Measurements from ENCODE around the gene RBM33.
A peak's percentile ranks its signal among the peaks of the same experiment; 100 is the strongest.

Gene RBM33

DNA sequence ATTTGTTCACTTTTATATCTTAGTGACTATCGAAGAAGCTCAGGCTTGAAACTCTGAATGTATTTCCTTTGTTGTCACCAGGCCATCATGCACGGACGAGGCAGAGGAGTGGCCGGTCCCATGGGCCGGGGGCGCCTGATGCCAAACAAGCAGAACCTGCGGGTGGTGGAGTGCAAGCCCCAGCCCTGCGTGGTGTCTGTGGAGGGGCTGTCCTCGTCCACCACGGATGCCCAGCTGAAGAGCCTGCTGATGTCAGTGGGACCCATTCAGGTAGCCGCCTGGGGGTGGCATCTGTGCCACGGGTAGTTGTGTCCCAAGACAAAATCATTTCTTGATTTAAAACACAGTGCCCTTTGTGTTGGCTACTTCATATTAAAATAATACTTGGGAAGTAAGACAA is 121.9 kb downstream of the RBM33 start:
- Mint-ChIP-seq H3K4me1 (peaks cover 56% of the 10 kb centered on the region), H3K9me3 (no peaks in the 10 kb centered on the region), H3K27me3 (no peaks in the 10 kb centered on the region), H3K36me3 (peaks cover 64% of the 10 kb centered on the region), H3K27ac (peak overlapping the region; percentile 45), H3K4me3 (no peak overlapping the region)
- DNase-seq: no peak
- CTCF ChIA-PET: interaction anchor here (1.1 to 9.4 kb wide), 7 partner anchors 14 to 386 kb away, joined by 3 to 201 read pairs (median 4); no protein-coding TSS in a partner anchor

DNA sequence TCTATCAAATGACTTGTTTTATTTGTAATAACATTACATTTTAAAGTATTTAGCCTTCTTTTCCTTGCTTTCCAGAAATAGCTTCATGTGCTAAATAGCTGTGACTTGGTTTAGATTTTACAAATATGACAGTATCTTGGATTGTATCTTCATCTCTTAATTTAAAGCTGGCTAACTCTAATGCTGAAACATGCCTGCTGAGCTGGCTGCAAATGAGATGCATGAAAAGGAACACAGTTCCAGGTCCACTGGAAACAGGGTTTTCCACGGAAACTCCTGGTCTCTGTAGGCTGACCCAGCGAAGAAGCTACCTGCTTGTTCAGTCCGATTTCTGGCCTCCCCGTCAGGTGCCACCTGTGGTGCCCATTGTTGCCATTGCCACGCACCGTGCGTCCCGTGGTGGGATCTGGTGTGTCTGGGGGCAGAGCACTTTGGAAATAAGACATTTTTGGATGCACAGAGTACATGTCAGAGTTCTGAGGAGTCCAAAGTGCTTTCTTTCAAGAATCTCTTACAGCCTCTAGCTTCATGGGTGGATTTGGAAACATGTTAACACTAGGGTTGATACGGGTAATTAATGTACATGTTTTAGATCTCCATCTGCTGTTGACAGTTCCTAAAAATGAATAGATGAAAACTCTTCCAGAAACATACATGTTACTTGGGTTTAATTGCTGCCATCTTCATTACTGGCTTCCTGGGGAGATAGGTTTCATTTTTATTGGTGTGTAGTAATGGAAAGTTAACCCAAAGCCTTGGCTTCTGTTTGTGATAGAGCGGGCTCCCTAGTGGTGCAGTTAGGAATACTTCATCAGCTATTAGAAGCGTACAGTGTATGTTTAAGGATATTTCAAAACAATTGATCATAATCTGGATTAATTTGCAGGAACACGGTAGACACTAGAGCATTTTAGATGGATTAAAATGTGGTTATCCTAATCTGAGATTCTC is 122.8 kb downstream of the RBM33 start:
- DNase-seq: no peak
- peaks cover 48% of the 10 kb centered on the region for H3K4me1 Mint-ChIP-seq
- H3K36me3 Mint-ChIP-seq: peaks cover 57% of the 10 kb centered on the region
- H3K27me3 Mint-ChIP-seq: no peaks in the 10 kb centered on the region
- no peak overlapping the region for H3K4me3 Mint-ChIP-seq
- no peaks in the 10 kb centered on the region for H3K9me3 Mint-ChIP-seq
- CTCF ChIA-PET: interaction anchor here (0.6 to 9.4 kb wide), 30 partner anchors 10 to 388 kb away, joined by 3 to 201 read pairs (median 3); no protein-coding TSS in a partner anchor
- peak overlapping the region; percentile 1 for H3K27ac Mint-ChIP-seq

DNA sequence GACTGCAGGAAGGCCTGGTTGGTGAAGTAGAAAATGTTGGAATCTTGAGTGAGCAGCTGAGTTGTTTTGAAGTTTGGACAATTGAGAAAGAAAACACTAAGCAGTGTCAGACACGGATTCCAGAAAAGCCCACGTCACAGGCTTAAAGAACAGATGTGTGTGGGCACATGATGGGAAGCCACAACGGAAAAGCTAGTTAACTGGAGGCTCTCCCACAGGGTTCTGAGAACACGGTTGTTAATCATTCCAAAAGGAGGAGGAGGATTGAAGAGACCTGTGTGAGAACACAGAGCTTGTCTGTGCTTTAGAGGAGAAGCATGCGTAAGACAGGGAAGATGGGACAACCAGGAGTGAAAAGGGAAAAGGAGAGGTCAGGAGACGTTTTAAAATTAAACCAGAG is 125.2 kb downstream of the RBM33 start:
- CTCF ChIA-PET: interaction anchor here (9.4 kb wide), 1 partner anchor 172 kb away, joined by 201 read pairs; no protein-coding TSS in a partner anchor

DNA sequence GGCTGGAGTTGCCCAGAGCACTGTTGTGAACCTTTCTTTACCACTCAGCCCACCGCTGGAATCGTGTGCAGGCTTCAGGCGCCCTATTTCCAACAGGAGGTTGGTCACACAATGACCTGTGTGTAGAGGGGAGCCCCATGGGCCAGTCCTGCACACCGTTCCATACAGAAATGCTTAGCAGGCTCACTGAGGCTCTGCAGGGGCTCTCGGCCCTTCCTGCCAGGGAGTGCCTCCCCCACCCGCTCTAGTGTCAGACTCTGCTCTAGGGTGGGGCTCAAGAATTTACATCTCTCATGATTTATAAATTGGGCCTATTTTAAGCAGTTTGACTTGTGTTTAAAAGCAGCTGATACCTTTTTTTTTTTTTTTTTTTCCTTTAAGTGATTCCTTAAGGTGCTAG is 125.8 kb downstream of the RBM33 start:
- H3K4me1 Mint-ChIP-seq: peaks cover 18% of the 10 kb centered on the region

More for the DNA sequence above, 125.2 kb downstream of the RBM33 start:
- Mint-ChIP-seq H3K27ac (no peak overlapping the region), H3K9me3 (no peaks in the 10 kb centered on the region), H3K27me3 (no peaks in the 10 kb centered on the region), H3K36me3 (peaks cover 55% of the 10 kb centered on the region), H3K4me3 (no peak overlapping the region), H3K4me1 (peaks cover 23% of the 10 kb centered on the region)
- no peak for DNase-seq

DNA sequence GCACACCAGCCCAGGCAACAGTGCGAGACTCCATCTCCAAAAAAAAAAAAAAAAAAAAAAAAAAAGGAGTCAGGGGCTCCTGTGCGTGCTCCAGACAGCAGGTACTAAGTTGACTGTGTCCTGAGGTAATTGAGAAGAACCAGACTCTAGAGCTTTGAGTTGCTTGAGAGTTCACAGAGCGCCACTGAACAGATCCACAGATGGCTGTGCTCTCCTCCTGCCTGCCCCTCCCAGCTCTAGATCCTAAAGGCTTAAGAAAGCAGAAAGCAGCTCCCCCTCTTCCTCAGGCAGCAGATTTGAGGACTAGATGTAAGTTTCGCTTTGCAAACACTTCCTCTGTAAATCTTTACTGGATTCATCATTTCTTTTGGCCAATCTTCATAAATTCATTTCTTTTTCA is 129.1 kb downstream of the RBM33 start:
- Mint-ChIP-seq H3K27ac (no peak overlapping the region), H3K36me3 (peaks cover 45% of the 10 kb centered on the region), H3K4me3 (no peak overlapping the region), H3K9me3 (no peaks in the 10 kb centered on the region), H3K4me1 (no peaks in the 10 kb centered on the region), H3K27me3 (no peaks in the 10 kb centered on the region)
- CTCF ChIA-PET: interaction anchor here (9.4 kb wide), 1 partner anchor 176 kb away, joined by 201 read pairs; no protein-coding TSS in a partner anchor
- DNase-seq: no peak

More for the DNA sequence above, 125.8 kb downstream of the RBM33 start:
- Mint-ChIP-seq H3K36me3 (peaks cover 59% of the 10 kb centered on the region), H3K27ac (no peak overlapping the region), H3K4me3 (no peak overlapping the region), H3K9me3 (no peaks in the 10 kb centered on the region), H3K27me3 (no peaks in the 10 kb centered on the region)
- CTCF ChIA-PET: interaction anchor here (9.4 kb wide), 1 partner anchor 173 kb away, joined by 201 read pairs; no protein-coding TSS in a partner anchor
- no peak for DNase-seq

DNA sequence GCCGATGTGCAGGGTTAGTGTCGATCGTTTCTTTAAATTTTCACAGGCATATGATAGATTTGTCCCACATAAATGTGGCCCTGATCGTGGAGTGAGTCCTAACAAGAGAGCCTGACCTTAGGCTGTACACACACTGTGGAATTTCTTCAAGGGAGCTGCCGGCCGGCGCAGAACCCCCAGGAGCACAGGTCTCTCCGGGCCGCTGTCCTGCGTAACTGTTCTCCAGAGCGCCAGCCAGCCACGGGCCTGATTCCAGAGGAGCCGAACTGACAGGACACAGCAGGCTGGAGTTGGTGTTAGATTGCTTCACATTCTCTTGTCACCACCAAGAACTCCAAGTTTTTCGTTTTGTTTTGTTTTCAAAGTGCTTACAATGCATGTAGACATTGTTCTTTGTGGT is 130.5 kb downstream of the RBM33 start:
- CTCF ChIA-PET: no interaction called here

DNA sequence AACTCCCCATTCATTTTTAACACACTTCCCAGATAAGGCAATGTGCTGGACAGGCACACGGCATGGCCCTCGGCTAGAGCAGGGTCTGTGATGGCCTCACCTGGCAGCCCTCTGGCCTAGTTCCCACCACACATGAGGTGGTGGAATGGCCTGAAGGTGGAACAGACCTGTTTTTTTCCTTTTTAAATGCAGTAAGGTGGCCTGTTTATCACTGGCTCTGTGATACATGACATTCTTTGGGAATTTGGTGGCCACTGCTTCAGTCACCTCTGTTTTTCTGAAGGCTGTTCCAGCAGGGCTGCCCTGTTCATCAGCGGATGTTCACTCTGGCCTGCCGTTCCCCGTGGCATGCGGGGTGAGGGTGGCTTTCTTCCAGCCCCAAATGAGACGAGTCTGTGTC is 131.2 kb downstream of the RBM33 start:
- CTCF ChIA-PET: interaction anchor here (1.1 kb wide), 1 partner anchor 177 kb away, joined by 3 read pairs; no protein-coding TSS in a partner anchor
- Mint-ChIP-seq H3K27ac (no peak overlapping the region), H3K9me3 (no peaks in the 10 kb centered on the region), H3K27me3 (no peaks in the 10 kb centered on the region), H3K4me3 (no peak overlapping the region), H3K36me3 (peaks cover 38% of the 10 kb centered on the region), H3K4me1 (no peaks in the 10 kb centered on the region)
- DNase-seq: no peak

More for the DNA sequence above, 130.5 kb downstream of the RBM33 start:
- no peak overlapping the region for H3K4me3 Mint-ChIP-seq
- no peak overlapping the region for H3K27ac Mint-ChIP-seq
- H3K27me3 Mint-ChIP-seq: no peaks in the 10 kb centered on the region
- no peaks in the 10 kb centered on the region for H3K4me1 Mint-ChIP-seq
- peaks cover 38% of the 10 kb centered on the region for H3K36me3 Mint-ChIP-seq
- DNase-seq: no peak
- H3K9me3 Mint-ChIP-seq: no peaks in the 10 kb centered on the region

DNA sequence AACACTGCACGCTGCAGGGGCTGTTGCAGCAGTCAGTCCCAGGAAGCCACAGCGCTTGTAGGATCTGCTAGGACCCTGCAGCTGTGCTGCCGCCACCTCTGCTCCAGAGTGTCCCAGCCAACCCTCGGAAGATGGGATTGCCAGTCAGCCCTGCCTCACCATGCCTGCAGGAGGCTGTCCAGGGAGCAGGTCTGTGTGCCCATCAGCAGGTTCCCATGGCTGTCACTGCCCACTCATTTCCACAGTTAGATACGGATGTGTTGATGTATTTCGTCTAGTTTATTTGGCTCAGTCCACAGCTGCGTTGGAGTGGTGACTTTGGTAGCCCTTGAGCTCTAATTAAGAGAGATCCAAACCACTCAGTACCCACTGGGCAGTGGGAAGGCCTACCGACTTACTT is 132.1 kb downstream of the RBM33 start:
- no peak overlapping the region for H3K4me3 Mint-ChIP-seq
- DNase-seq: no peak
- H3K9me3 Mint-ChIP-seq: no peaks in the 10 kb centered on the region
- no peaks in the 10 kb centered on the region for H3K27me3 Mint-ChIP-seq
- H3K4me1 Mint-ChIP-seq: no peaks in the 10 kb centered on the region
- CTCF ChIA-PET: interaction anchor here (1.1 kb wide), 1 partner anchor 178 kb away, joined by 3 read pairs; no protein-coding TSS in a partner anchor
- H3K27ac Mint-ChIP-seq: no peak overlapping the region
- peaks cover 42% of the 10 kb centered on the region for H3K36me3 Mint-ChIP-seq

DNA sequence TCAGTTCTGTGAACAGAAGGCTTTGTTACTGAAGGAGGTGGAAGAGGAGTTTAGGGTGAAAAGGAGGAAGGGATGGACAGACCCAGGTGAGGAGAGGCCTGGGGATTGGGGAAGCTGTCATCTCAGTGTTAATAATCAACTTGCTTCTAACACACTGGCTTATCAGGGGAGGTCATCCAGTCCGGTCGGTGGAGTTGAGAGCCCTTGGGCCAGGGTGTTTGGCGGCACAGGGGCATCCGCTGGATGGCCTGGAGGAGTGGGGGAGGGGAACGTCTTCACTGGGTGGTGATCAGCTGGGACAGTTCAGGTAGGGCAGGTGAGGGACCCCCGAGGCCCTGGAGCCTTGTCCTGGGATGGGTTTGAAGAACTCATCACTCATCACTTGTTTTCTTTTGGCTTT is 133.9 kb downstream of the RBM33 start:
- CTCF ChIA-PET: interaction anchor here (0.9 to 2.1 kb wide), 2 partner anchors 10 to 180 kb away, joined by 4 to 6 read pairs; no protein-coding TSS in a partner anchor
- no peak for DNase-seq
- Mint-ChIP-seq H3K4me1 (no peaks in the 10 kb centered on the region), H3K9me3 (no peaks in the 10 kb centered on the region), H3K27me3 (no peaks in the 10 kb centered on the region), H3K27ac (no peak overlapping the region), H3K4me3 (no peak overlapping the region), H3K36me3 (peaks cover 51% of the 10 kb centered on the region)

DNA sequence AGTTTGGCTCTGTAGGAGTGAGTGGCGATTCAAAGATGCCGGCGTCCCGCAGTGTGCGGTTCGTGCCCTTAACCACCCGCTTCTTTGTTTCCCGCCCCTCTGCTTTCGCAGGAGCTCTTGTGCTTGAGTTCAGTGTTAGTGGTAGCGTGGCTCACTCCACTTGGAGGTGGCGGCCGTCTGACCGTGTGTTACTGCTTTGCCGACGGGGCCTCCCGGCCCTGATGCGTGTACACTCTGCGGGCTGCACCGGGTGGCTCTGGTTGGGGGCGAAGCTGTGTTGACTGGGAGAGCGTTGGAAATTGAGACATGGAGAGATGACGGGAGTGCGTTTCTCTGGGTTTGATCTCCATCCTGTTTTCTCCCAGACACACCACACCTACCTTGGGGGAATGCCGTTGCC is 136.4 kb downstream of the RBM33 start:
- Mint-ChIP-seq H3K4me1 (no peaks in the 10 kb centered on the region), H3K4me3 (no peak overlapping the region), H3K27me3 (peaks cover 3% of the 10 kb centered on the region), H3K27ac (no peak overlapping the region), H3K36me3 (peaks cover 39% of the 10 kb centered on the region), H3K9me3 (no peaks in the 10 kb centered on the region)
- DNase-seq: no peak
- CTCF ChIA-PET: interaction anchor here (1.6 kb wide), 1 partner anchor 13 kb away, joined by 6 read pairs; no protein-coding TSS in a partner anchor

DNA sequence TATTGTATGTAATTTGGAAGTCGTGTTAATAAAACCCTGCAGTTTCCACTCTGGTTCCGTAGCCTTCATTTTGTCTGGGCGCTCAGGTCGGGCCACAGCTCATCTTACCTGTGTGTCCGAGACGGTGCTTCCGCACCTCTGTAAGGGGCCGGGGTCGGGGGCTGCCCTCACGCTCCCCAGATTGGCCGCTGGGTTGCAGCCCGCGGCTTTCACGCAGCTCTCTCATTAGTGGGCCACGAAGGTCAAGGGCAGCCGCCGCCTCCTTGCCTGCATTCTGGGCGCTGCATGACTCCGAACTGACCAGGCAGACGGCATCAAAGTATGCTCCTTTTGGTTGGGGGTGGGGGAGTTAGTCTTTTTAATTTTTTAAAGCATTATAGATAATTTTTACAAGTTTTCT is 137.0 kb downstream of the RBM33 start:
- H3K4me3 Mint-ChIP-seq: no peak overlapping the region
- H3K27me3 Mint-ChIP-seq: peaks cover 8% of the 10 kb centered on the region
- CTCF ChIA-PET: no interaction called here
- H3K9me3 Mint-ChIP-seq: no peaks in the 10 kb centered on the region
- H3K27ac Mint-ChIP-seq: no peak overlapping the region
- no peak for DNase-seq
- peaks cover 37% of the 10 kb centered on the region for H3K36me3 Mint-ChIP-seq
- no peaks in the 10 kb centered on the region for H3K4me1 Mint-ChIP-seq

DNA sequence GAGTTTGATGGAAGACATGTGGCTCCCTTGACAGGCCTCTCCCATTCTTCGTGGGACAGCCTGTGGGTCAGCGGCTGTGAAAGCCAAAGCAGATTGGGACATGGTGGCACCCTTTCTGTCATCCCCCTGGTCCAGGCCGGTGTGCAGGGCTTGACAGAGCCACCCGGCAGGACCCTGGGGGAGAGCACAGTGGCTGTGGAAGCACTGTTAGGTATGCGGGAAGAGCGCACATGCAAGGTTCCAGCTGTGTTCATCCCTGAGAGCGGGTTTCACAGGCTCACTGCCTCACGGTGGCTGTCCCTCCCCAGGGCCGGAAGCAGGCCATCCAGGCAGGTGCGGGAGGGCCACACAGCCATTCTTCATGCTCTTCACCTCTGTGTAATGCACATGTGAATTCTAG is 138.0 kb downstream of the RBM33 start:
- DNase-seq: no peak
- Mint-ChIP-seq H3K4me1 (no peaks in the 10 kb centered on the region), H3K9me3 (no peaks in the 10 kb centered on the region), H3K36me3 (peaks cover 35% of the 10 kb centered on the region), H3K27ac (no peak overlapping the region), H3K27me3 (peaks cover 16% of the 10 kb centered on the region), H3K4me3 (no peak overlapping the region)
- CTCF ChIA-PET: no interaction called here

DNA sequence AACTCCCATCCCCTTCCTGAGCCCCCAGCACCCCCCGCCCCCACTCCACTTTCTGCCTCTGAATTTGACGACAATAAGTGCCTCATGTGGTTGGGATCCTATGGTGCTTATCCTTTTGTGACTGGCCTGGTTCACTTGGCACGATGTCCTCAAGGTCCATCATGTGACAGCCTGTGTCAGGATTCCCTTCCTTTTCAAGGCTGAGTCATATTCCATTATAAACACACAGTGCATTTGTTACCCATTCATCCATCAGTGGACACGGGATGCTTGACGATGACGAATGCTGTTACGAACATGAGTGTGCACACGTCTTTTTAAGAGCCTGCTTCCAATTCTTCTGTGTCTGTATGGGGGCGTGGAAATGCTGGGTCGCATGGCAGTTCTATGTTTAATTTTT is 141.1 kb downstream of the RBM33 start:
- no peaks in the 10 kb centered on the region for H3K9me3 Mint-ChIP-seq
- CTCF ChIA-PET: no interaction called here
- H3K27me3 Mint-ChIP-seq: peaks cover 32% of the 10 kb centered on the region
- H3K4me3 Mint-ChIP-seq: no peak overlapping the region
- DNase-seq: no peak
- H3K27ac Mint-ChIP-seq: no peak overlapping the region
- H3K36me3 Mint-ChIP-seq: peaks cover 25% of the 10 kb centered on the region
- peaks cover 4% of the 10 kb centered on the region for H3K4me1 Mint-ChIP-seq

DNA sequence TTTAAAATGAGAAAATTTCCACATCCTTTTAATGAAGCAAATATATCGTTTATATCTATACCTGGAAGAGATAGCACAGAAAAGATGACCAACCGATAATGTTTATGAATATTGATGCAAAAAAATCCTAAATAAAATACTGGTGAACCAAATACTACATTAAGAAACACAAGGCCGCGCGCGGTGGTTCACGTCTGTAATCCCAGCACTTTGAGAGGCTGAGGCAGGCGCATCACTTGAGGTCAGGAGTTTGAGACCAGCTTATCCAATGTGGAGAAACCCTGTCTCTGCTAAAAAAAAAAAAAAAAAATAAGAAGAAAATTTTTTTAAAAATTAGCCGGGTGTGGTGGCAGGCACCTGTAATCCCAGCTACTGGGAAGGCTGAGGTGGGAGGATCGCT is 142.0 kb downstream of the RBM33 start:
- H3K27ac Mint-ChIP-seq: no peak overlapping the region
- H3K36me3 Mint-ChIP-seq: peaks cover 15% of the 10 kb centered on the region
- peaks cover 4% of the 10 kb centered on the region for H3K4me1 Mint-ChIP-seq
- H3K27me3 Mint-ChIP-seq: peaks cover 36% of the 10 kb centered on the region
- DNase-seq: no peak
- CTCF ChIA-PET: no interaction called here
- H3K9me3 Mint-ChIP-seq: no peaks in the 10 kb centered on the region
- no peak overlapping the region for H3K4me3 Mint-ChIP-seq
